WERI-Rb-1 (cell line): ENCODE data around the gene HDGFL1.

ENCODE experiments used
- DNase-seq: peaks from one replicate; pipeline ENCODE4 v3.0.0-alpha.2; 2020
- H3K27ac ChIP-seq: fragments of 250-450 bp; sonication (Bioruptor Pico); 2 replicates; pipeline ENCODE4 v1.5.1; 2020; ENCODE audit warnings: mild to moderate bottlenecking, moderate library complexity
- H3K27me3 ChIP-seq: fragments of 250-450 bp; sonication (Bioruptor Pico); 2 replicates; pipeline ENCODE4 v1.5.1; 2021; ENCODE audit warnings: mild to moderate bottlenecking, low read depth, moderate library complexity; ENCODE audit not compliant: insufficient read depth, severe bottlenecking
- H3K36me3 ChIP-seq: fragments of 250-450 bp; sonication (Bioruptor Pico); 2 replicates; pipeline ENCODE4 v1.5.1; 2020; ENCODE audit warnings: mild to moderate bottlenecking, moderate library complexity
- H3K4me3 ChIP-seq: 2 replicates; pipeline ENCODE4 v1.5.1; 2011; ENCODE audit warnings: low read depth, mild to moderate bottlenecking, control low read depth, low read length
- H3K9me3 ChIP-seq: fragments of 250-450 bp; sonication (Bioruptor Pico); 2 replicates; pipeline ENCODE4 v1.5.1; 2021; ENCODE audit warnings: mild to moderate bottlenecking, moderate library complexity; ENCODE audit not compliant: severe bottlenecking
- TF ChIP-seq, protein P1 (sequence below): IDR thresholded peaks from 2 replicates; pipeline ENCODE4 v1.5.1; 2011; ENCODE audit warnings: low read depth, mild to moderate bottlenecking, control low read depth, inconsistent platforms, low read length

Gene HDGFL1

DNA sequence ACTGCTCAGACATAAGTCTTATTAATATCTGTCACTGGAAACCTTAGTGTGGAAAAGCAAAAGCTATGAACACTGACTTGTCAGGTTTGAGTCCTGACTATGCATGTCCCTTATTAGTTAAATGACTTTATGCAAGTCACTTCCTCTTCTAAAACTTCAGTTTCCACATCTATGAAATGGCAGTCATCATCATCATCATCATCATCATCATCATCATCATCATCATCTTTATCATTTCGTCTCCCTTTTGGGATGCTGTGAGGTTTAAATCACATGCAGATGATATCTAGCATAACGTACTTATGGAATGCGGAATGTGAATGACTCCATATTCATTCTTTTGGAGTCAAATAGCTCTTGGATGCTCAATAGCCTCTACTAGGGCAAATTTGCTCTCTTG is 24.5 kb downstream of the HDGFL1 start:
- no peak overlapping the region for H3K4me3 ChIP-seq
- TF ChIP-seq, protein P1, sequence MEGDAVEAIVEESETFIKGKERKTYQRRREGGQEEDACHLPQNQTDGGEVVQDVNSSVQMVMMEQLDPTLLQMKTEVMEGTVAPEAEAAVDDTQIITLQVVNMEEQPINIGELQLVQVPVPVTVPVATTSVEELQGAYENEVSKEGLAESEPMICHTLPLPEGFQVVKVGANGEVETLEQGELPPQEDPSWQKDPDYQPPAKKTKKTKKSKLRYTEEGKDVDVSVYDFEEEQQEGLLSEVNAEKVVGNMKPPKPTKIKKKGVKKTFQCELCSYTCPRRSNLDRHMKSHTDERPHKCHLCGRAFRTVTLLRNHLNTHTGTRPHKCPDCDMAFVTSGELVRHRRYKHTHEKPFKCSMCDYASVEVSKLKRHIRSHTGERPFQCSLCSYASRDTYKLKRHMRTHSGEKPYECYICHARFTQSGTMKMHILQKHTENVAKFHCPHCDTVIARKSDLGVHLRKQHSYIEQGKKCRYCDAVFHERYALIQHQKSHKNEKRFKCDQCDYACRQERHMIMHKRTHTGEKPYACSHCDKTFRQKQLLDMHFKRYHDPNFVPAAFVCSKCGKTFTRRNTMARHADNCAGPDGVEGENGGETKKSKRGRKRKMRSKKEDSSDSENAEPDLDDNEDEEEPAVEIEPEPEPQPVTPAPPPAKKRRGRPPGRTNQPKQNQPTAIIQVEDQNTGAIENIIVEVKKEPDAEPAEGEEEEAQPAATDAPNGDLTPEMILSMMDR: no peak
- no peak for DNase-seq
- H3K27me3 ChIP-seq: no peaks in the 10 kb centered on the region
- no peak overlapping the region for H3K27ac ChIP-seq
- H3K36me3 ChIP-seq: no peaks in the 10 kb centered on the region
- H3K9me3 ChIP-seq: no peaks in the 10 kb centered on the region

DNA sequence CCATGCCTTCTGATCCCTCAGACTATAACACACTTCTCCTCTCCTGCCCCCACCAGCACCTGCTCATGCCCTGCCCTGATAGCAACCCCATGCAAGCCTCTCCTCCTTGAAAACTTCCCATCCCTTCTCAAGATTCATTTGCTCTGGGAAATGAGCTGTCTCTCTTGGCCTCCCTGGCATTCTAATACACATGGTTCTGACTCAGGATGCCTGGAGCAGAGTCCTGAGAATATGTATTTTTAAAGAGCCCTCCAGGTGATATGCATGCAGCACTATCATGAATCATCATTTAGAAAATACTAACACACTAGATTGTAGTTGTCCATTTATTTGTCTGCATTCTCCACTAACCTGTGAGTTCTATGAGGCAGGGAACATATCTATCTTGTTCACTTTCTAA is 26.6 kb downstream of the HDGFL1 start:
- no peak for DNase-seq
- TF ChIP-seq, protein P1: no peak
- H3K9me3 ChIP-seq: no peaks in the 10 kb centered on the region
- H3K27ac ChIP-seq: no peak overlapping the region
- no peaks in the 10 kb centered on the region for H3K27me3 ChIP-seq
- no peaks in the 10 kb centered on the region for H3K36me3 ChIP-seq
- H3K4me3 ChIP-seq: no peak overlapping the region

DNA sequence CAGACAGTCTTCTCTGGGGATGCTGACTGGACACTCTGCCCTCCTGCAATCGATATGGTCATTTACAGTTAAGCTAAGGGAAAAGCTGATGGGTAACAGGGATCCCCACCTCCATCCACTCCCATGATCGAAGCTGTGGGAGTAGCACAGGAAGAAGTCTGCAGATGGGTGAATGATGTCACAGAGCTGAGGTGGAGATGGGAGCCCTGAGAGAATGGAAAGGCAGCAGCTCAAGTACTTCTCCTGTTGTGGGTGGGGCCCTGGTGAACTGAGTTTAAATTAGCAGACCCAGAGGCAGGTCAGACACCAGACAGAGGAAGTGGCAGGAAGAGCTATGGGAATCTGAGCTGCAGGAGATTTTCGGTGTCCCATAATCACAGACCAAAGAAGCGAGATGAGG is 29.0 kb downstream of the HDGFL1 start:
- no peak overlapping the region for H3K27ac ChIP-seq
- no peak overlapping the region for H3K4me3 ChIP-seq
- H3K9me3 ChIP-seq: no peaks in the 10 kb centered on the region
- no peaks in the 10 kb centered on the region for H3K27me3 ChIP-seq
- no peaks in the 10 kb centered on the region for H3K36me3 ChIP-seq
- TF ChIP-seq, protein P1: no peak
- DNase-seq: no peak

DNA sequence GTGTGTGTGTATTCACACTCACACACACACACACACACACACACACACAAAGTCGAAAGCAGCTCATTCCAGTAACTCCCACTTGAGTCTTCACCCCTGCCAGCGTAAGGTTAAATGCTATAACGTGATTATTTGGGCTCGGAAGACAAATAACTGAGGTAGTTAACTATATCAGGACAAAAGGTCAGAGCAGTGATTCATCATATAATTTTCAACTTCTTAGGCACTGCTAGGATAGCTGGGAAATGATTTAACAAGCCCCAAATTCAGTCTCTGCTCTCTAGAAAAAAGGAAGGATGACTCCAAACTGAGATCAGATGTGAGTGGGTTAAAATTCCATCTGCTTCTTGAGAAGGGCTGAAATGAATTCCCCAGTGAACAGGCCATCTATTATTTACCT is 30.7 kb downstream of the HDGFL1 start:
- no peak overlapping the region for H3K27ac ChIP-seq
- TF ChIP-seq, protein P1: no peak
- no peak overlapping the region for H3K4me3 ChIP-seq
- H3K27me3 ChIP-seq: no peaks in the 10 kb centered on the region
- H3K9me3 ChIP-seq: no peaks in the 10 kb centered on the region
- H3K36me3 ChIP-seq: no peaks in the 10 kb centered on the region
- DNase-seq: no peak

DNA sequence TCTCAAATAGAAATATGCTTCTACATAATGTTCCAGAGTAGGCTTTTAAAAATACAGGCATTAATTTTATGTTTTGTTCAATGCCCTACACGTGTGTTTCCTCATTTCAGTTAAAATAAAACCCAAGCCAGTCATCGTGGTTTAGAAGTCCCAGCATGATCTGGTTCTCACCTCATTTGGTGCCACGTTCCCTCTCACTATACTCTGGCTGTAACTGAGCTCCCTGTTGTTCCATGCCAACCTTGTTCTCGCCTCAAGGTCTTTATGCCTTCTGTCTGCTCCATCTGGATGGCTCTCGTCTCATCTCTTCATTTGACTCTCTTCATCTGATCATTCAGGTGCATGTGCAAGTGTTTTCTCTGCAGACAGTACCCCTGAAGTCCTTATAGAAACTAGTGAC is 32.6 kb downstream of the HDGFL1 start:
- H3K9me3 ChIP-seq: no peaks in the 10 kb centered on the region

DNA sequence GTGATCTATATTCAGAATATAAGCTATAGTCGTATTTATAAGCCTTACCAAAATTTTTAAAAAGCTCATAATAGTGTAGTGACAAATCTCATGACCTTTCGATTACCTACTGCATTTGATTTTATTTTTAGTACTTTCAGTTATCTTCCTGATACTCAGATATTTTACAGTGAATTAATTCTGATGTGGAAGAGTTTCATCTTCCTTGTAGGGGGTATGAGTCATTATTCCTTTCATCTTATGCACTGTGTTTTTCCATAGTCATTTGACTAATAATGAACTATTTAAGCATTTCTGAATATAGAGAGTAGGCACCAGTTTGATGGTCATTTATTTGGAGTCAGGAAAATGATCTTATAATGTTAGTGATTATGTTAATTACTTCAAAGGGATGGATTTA is 36.4 kb downstream of the HDGFL1 start:
- DNase-seq: no peak
- Histone ChIP-seq H3K9me3 (no peaks in the 10 kb centered on the region), H3K27me3 (no peaks in the 10 kb centered on the region), H3K4me3 (no peak overlapping the region), H3K27ac (no peak overlapping the region), H3K36me3 (no peaks in the 10 kb centered on the region)
- TF ChIP-seq, protein P1: no peak

More for the DNA sequence above, 32.6 kb downstream of the HDGFL1 start:
- Histone ChIP-seq H3K4me3 (no peak overlapping the region), H3K27ac (no peak overlapping the region), H3K36me3 (no peaks in the 10 kb centered on the region), H3K27me3 (no peaks in the 10 kb centered on the region)
- TF ChIP-seq, protein P1: no peak
- DNase-seq: no peak
